Embryonic facial prominence (tissue), 1 donor: ENCODE results near the gene DBX1.
"Not testable (repeated sequence)": the region's sequence is repeated elsewhere in the genome, so short reads cannot be mapped to it uniquely, and the experiment has no call there.

Experiments
- DNase-seq: peaks from one replicate; pipeline ENCODE4 v3.0.0-alpha.2; 2016; ENCODE audit errors: extremely low spot score

Gene DBX1

DNA sequence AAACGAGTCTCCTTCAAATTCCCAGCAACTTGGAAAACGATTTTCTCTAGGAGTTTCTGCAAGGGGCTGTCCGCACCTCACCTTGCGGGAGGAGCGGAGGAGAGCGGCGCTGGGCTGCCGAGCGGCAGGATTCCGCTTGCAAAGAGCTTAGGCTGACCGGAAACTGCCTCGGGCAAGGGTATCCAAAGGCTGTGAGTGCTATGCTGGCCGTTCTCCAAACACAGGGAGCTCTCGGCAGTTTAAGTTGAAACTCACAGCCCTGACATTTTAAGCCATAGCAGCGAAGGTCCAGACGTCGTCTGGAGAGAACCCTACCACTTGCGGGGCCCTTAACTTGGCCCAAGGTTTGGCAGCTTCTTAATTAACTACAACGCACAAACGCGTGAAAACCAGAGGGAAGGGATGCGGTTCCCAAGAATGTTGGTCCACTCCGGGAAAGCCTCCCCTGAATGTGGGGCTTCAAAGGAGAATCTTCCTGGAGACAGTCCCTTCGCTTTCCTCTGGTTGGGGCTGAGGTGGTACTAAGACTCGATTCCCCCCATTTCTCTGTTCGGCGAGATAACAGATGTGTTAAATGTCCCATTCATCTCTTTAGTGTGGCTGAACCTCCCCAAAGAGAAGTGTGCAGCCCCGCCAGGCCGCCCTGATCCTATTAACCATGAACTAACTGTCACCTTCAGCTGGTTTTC is 1.1 kb upstream of the DBX1 start:
- no peak for DNase-seq

DNA sequence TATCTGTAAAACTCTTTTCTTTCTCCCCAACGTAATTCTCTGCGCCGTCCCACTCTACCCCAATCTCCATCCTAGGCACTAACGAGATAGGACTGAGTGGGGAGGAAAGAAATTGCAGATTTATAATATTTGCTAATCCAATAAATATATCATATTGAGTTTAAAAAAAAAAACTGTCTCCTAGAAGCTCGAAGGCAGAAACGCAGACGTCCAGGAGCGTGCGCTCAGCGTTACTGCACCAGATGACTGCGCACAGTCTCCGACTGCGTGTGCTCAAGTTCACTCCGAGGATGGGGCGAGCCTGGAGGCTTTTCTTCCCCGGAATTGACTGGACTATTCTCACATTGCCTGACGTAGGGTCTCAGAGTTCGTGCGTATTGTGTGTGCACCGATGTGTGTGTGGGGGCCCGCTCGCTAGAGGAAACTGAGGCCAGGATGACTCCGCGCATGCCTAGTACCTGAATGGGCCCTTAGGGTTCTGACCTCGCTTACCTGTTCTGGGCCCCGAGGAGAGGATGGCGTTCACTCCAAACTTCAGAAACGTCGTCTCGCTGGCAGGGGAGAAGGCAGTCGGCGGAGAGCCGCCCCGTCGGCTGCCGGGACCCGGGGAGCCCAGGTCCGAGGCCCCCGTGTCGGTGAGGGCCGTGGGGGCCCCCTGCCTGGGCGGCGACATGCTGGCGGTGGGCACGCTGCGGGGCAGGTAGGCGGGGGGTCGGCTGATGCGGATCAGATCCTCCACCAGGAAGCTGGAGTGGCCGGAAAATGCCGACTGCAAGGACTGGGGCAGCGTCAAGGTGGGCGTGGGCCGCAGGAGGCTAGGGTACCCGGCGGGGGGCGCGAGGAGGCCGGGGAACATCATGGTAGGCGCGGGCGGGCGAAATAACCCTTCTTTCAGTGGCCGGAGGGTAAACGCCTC is 551 bp downstream of the DBX1 start:
- no peak for DNase-seq

DNA sequence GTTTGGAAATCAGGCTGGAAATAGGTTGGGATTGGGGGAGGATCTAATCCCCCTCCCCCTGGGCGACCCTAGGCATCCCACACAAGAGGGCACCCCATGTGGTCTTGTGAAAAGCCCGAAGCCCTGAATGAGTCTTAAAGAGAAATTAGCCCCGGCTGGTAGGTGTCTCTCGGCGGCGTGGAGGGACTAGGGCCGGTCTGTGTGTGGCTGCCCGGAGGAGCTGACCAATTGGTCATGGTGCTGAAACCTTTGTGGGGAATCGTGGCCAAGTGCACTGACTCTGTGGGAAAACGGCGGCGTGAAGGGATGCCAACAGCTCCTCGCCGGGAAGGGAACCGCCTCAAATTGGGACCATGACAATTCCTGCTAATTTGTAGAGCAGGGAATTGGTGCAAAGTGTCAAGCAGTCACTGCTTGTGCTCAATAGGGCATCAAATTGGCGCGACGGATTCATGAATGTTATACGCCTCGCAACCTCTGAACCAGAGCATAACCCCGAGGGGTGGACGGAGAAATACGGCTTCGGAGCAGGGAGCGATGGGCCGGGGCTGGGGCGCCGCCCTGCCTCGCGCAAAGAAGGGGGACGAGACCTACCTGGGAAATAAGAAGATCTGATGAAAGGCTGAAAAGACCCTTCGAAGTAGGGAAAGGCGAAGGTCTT is 1.5 kb downstream of the DBX1 start:
- DNase-seq, result peak; percentile 42

DNA sequence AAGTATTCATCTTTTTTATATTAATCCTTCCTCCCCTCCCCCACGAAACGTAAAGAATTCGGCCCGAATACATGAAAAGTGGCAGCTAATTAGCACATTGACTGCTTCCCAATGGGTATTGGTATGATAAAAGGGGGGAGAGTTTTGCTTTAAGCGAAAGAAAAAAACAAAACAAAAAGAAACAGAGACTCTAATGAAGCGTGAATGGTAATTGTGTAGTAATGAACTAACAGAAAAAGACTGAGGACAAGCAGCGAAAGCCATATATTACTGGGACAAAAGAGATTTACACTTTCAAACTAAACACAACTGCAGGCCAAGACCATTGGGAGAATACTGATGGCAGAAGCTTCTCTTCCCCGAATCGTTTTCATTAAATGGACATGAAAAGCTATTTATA is 2.5 kb downstream of the DBX1 start:
- DNase-seq, result no peak

DNA sequence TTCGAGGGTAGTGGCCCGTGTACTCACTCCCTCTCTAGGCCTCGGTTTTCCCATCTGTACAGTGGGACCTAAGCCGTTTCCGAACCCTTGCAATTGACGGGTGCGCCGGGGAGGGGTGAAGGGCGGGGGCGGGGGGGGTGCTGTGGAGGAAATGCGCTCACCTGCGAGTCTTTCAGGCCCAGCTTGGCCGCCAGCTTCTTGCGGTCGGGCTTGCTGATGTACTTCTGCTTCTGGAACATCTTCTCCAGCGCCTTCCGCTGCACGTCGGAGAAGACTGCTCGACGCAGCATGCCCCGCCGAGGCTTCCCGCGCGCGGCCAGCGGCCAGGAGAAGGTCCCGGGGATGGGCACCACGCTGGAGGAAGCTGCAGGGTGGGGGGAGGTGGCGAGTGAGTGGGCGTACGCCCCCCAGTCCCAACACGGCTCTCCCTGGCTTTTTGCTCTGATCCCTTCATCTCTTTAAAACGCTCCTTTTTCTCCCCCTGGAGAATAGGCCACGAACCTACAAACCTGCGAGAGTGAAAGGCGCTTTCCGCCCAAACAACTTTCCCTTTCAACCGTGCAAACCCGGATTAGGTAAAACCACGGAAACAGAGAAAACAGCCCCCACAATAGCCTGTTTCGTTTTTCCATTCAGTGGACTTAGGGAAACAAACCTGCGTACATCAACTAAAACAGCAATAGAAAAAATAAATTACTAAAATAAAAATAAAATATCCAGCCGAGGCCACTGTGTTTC is 3.2 kb downstream of the DBX1 start:
- DNase-seq, result no peak

DNA sequence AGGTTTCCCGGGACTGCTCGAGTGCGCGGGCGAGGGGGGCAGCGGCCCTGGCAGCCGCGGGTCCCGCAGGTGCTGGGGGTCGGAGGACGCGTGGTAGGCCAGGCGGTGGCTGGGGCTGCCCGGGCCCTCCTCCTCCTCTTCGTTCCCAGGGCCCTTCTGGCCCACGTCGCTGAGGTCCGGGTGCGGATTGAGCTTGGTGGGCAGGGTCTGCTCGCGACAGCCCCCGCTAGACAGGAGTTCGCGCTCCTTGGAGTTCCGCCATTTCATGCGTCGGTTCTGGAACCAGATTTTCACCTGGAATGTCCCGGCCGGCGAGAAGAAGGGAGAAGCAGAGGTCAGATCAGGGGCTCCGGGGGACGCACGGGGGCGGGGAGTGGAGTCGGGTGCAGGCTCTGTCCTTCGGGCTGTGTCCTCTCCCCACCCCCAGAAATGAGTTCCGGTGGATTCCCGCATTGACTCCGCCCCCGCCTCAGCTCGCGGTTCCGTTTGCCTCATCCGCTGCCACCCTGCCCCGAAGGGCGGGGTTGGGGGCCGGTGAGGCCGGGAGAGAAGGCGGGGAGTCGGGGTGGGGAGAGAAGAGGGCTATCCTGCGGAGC is 3.9 kb downstream of the DBX1 start:
- no peak for DNase-seq

DNA sequence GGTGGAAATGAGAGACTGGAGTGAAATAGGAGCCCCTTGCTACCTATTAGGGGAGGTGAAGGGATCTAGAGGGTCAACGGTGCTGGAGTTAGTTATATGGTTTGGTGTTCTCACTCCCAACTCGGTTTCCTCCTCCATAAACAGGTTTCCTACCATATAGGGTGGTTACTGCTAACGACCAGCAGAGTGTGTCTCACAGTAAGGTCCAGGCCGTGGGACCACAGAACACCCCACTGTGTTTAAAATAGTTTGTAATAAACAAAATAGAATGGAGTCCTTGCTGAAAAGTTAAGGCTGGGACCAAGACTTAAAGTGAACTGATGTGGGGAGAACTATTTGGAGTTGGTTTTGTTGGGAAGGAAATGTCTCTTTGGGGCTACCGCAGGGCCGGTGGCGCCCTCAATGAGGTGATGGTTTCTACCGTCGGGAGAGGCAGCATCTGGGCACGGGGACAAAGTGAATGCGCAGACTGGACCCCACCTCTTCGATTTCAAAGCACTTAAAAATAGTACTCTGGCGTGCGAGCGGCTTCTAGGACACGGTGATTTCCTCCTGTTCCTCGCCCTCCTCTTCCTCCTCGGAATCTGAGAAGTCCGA is 4.5 kb downstream of the DBX1 start:
- no peak for DNase-seq

DNA sequence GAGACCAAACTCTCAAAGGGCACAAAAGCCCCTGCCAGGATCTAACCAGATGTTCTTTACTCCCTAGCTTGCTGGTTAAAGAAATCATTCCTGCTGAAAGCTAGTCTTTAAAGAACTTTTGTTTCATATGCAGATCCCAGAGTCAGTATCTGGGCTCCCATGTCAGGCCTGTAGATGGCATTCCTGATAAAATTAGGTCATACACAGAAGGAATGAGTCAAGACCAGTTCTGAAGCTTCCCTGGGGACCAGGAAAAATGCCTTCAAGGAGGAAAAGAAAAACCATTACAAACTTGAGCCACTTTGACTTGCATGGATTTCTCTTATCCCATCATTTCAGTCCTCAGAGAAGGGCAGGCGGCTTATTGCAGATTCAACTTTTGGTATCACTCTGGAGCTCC is 5.9 kb downstream of the DBX1 start:
- no peak for DNase-seq

DNA sequence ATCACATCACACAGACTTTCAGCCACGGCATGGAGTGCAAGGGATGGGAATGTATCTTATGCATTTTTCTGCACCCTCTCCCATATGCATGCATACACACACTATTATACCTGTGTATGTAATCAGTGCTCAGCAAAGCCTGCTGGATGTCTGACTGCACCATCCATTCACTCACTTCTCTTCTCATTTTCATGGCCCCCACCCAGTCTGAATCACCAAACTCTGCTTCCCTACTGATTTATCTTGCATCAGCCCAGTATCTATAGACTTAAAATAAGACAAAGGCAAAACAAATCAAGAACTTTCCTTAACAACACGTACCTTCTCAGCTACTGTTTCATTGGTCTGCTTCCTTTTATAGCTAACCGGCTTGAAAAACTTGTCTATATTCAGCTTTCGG is 21.6 kb downstream of the DBX1 start:
- no peak for DNase-seq

DNA sequence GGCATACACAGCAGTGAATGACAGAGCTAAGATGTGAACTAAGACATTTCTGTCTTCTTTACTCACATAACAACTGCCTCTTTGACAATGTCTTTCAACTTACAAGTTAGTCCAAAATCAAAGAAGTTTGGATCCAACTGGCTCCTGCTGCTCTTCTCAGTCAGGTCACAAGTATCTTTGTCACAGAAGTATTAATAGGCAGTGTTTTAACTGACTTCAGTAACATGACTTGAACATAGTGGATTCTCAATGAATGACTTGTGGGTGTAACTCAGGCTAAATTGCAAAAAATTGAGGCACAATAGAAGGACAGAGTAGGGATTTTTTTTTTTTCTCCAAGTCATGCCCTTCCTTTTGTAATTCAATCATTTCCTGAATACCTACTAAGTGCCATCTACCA is 22.6 kb downstream of the DBX1 start:
- no peak for DNase-seq

DNA sequence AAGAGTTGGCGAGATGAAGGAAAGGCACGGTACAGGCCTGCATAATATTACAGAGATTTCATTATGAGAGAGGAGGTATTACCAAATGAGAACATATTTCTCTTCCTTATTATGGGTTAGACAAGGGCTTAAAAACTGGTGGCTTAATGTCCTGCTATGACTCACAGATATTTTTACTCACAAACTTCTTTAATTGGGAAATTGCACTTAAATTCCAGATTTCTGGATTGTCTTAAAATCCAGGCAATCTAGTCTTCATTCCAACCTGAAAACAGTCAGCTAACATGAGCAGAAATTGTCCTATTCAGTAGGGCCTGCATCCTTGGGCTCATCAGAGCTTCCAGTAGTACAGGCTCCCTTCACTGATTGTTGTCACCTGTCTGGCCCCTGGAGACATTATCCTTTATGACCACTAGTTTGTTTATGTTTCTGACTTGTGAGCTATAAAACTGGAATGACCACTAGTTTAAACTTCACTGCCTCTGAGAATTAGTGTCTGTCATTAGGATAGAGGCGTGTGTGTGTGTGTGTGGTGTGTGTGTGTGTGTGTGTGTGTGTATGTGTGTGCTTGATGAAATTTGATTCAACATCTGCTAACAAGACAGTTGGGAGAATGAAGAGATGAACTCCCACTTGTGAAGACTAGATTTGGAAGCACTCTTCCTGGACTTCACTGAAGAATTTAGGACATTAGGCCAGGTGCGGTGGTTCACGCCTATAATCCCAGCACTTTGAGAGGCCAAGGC is 25.1 kb downstream of the DBX1 start:
- no peak for DNase-seq

DNA sequence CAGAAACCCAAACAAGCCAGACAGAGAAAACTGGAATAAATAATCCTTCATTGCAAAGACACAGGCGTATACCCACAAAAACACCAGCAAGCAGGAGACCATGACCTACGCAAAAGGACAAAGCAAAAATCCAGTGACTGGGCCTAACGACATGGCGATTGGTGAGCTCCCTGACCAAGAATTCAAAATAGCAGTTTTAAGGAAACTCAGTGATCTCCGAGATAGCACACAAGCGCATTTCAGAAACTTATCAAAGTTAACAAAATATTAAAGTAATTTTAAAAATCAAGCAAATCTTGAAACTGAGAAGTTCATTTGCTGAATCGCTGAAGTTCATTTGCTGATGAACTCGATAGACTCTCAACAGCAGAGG is 27.6 kb downstream of the DBX1 start:
- no peak for DNase-seq

DNA sequence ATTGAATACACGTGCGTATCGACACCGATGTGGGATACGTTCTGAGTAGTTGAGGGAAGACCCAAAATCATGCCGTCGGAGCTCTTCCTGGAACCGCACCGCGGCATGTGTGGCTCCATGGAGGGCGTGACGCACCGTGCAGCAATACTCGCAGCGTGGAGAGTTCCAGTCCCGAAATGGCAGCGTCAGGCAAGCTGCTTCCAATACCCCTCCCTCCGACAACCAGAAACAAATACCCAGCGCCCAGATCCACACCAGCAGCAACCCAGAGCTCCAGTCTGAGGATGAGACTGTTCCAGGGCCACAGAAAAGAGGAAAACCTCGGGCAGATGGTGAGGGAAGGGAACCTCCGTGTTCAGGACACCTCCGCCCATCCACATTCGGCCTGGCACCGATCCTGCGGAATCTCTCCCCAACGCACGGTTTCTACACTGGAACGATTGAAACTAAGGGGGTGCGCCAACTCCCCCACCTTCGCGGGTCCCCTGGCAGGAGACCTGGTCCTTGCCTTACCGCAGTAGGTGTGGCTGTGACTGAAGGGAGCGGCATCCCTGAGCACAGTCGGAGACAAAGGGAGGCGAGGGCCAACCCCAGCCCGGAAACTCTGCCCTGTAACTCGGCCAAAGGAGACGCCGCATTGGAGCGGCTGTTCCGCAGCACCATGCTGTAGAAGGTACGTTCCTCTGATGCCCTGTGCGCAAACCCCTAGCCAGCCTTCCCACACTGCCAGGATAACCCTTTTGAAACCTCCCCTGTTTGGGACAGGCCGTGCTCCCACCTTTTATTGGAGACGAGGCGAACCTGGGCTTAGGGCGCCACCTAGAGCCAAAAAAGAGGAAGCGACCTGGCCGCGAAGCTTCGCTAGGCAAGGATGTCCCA is 28.2 kb downstream of the DBX1 start:
- peak; percentile 39 for DNase-seq

DNA sequence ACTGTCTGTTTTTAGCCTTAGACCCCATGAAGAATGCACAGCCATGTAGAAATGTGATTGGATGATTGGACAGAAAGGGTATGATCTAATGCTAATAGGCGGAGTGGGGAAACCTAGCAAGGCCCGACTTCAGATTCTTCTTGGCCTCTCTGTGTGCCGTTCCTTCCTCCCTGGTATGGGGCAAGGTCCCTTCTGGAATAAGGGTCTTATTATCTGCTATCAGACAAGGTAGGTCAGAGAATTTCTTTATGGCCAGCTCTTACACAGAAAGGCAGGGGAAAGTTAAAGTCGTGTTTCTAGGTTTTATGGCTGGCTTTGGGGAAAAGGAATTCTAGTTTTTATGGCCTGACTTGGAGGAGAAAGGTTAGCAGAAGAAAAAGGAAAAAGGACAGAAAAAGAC is 30.6 kb downstream of the DBX1 start:
- no peak for DNase-seq

DNA sequence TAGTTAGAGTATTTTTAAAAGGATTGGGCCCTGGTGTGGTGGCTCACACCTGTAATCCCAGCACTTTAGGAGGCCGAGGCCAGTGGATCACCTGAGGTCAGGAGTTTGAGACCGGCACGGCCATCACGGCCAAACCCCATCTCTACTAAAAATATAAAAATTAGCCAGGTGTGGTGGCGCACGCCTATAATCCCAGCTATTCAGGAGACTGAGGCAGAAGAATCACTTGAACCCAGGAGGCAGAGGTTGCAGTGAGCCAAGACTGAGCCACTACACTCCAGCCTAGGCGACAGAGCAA is 31.8 kb downstream of the DBX1 start:
- DNase-seq, result not testable (repeated sequence)

DNA sequence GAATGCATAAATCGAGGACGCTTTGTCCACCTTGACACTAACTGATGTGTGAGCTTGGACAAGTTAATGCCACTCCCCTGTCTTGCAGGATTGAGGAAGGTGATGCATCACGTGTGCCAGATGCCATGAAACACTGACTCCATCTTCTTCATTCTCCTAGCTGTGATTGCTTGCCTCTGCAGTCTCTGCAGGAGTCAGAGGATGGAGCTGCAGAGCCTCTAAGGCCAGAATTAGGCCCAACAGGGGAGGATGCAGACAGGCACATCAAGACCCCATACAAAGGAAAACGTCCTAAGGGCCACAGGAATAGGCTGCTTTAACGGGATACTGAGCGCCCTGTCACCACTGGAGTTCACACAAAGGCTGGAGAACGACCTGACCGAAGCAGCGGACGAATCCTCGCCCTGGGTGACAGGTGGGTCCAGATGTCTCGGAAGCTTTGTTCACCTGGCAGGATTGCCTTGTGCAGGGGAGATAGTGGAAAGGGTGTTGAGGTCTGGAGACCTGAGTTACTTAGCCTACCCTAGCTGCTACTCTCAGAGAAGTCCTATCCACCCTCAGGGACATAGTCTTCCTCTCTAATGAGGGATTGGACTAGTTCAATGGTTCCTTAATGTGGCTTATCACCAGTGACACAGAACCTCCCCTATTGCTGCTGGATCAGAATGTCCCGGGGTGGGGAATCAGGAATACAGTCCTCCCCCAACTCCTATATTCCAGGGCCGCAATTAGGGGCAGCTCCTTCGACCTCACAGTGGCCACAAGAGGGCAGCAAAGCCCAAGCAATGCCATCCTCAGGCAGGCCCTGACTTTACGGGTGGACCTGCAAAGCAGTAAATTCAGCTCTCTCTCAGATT is 32.4 kb downstream of the DBX1 start:
- DNase-seq, result peak; percentile 20

DNA sequence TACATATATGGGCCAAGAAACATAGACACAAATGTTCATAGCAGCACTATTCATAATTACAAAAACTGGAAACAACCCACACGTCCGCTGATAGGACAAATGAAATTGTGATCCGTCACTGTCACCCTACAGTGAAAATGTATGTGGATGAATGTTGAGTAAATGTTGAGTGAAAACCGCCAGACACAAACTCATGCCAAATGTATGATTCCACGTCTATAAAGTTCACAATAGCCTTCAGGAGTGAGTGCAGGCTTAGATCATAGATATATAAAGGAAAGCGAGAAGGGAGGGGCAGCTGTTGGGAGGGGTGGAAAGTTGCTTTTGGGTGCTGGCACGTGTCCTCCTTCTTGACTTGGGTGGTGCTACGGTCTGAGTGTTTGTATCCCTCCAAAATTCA is 33.6 kb downstream of the DBX1 start:
- no peak for DNase-seq

DNA sequence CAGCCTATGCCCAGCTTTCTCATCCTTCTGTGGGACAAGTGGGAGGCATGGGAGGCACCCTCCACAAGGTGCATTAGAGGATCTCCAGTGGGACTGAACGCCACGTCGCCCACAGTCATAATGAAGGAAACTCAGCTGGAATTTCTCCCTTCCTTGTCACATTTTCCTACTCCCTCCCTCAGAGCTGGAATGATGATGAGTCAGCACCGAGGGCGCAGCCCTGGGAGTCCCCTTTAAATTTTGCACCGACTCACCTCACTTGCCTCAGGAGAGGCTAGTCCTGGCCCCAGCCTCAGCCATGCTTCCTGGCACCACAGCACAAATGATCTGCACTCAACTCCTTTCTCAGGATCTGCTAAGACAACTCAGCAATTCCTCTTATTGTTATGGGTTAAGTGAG is 34.3 kb downstream of the DBX1 start:
- no peak for DNase-seq

DNA sequence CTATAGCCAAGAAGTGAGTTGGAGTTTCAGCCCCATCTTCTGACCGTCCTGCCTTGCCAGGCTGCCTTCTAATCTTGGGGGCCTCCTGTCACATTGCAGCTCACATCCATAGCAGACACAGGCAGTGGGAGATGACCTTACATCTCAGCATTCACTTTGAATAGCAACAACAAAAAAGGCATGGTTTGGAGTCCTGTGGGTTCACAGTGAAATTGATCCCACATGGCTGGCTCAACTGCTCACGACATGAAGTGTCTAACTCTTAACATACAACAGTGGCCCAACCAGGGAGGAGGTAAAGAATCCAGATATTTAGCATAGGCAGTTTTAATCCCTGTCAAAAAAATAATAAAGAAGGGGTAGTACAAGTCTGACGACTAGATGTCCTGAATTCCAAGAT is 38.1 kb downstream of the DBX1 start:
- no peak for DNase-seq
